GM23248 (cell line): Measurements from ENCODE around the gene MACROD2.

Experiments used
- EZH2 ChIP-seq: fragments of 200-600 bp; sonication (generic); IDR thresholded peaks from 2 replicates; pipeline ENCODE4 v1.6.1; 2018; ENCODE audit warnings: antibody characterized with exemption, mild to moderate bottlenecking; ENCODE audit not compliant: insufficient read depth, poor library complexity, severe bottlenecking
- EZH2phosphoT487 ChIP-seq: fragments of 200-600 bp; sonication (generic); IDR thresholded peaks from 2 replicates; pipeline ENCODE4 v1.6.1; 2018; ENCODE audit warnings: antibody characterized with exemption, moderate library complexity, mild to moderate bottlenecking, low read depth; ENCODE audit not compliant: insufficient read depth

DNA sequence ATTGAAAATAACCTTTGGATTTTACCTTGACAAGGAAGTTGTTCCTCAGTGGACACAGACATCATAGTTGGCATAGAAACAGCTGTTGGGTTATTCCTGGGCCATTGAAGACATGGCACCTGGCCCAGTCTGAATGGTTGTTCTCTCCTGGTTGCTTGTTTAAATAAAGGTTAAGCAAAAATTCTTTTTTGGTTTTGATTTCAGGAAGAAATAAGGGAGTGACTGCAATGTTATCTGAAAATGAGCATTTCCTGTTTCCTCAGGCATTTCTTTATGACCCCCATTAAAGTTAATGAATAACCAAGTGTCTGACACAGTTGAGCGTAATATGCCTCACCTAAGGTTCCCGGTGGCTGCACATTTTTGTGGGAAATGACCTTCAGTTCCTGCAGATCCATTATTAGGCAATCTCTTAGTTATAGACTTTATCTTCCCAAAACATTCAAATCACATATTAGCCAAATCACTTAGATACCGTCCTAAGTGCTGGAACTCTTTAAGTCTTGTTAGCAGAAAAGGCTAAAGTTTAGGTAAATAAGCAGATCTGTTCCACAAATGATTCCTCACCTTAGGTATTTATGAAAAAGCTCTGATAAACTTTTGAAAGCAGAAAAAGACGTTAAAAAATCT lies 990.8 kb downstream of the MACROD2 start:
- no peak for TF ChIP-seq EZH2phosphoT487
- TF ChIP-seq EZH2: no peak
